NB4 (cell line): ENCODE measurements around the gene KCTD3.

ENCODE experiments used
- MYC ChIP-seq: IDR thresholded peaks from 2 replicates; pipeline ENCODE4 v1.6.1; 2011; ENCODE audit warnings: low read depth, low read length
- POLR2A ChIP-seq: IDR thresholded peaks from 2 replicates; pipeline ENCODE4 v1.6.1; 2011; ENCODE audit warnings: mild to moderate bottlenecking; ENCODE audit not compliant: insufficient read length; ENCODE audit errors: extremely low read depth
- TF ChIP-seq, protein P1 (sequence below): IDR thresholded peaks from one replicate; pipeline ENCODE4 v1.5.1; 2012; ENCODE audit warnings: low read depth, low read length
- TF ChIP-seq, protein P2 (sequence below): IDR thresholded peaks from 2 replicates; pipeline ENCODE4 v1.6.1; 2011; ENCODE audit warnings: low read depth, low read length

DNA sequence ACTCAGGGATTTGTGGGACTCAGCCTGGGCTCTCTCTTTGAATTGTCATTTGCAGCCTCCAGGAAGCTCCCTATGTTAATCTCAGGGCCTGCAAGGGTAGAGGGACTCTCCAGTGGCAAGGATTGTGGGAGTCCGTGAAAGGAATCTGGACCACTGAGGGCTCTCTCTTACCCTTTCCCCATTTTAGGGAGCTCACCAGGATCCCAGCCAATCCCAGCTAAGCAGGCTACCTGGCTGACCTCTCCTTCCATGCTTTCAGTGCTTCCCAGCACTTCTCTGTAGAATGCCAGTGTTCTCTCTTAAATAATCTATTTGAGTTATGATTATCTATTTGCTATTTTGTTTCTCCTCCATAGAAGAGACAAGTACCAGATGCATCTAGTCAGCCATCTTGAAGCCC lies 9.6 kb upstream of the KCTD3 start:
- TF ChIP-seq, protein P1, sequence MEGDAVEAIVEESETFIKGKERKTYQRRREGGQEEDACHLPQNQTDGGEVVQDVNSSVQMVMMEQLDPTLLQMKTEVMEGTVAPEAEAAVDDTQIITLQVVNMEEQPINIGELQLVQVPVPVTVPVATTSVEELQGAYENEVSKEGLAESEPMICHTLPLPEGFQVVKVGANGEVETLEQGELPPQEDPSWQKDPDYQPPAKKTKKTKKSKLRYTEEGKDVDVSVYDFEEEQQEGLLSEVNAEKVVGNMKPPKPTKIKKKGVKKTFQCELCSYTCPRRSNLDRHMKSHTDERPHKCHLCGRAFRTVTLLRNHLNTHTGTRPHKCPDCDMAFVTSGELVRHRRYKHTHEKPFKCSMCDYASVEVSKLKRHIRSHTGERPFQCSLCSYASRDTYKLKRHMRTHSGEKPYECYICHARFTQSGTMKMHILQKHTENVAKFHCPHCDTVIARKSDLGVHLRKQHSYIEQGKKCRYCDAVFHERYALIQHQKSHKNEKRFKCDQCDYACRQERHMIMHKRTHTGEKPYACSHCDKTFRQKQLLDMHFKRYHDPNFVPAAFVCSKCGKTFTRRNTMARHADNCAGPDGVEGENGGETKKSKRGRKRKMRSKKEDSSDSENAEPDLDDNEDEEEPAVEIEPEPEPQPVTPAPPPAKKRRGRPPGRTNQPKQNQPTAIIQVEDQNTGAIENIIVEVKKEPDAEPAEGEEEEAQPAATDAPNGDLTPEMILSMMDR: no peak
- TF ChIP-seq POLR2A (no peak), MYC (no peak)
- TF ChIP-seq, protein P2, sequence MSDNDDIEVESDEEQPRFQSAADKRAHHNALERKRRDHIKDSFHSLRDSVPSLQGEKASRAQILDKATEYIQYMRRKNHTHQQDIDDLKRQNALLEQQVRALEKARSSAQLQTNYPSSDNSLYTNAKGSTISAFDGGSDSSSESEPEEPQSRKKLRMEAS: no peak
